HL-60 (cell line): ENCODE measurements around the gene FKBP11.
A peak's percentile ranks its signal among the peaks of the same experiment; 100 is the strongest.

Experiments used
- DNase-seq, 2 experiments: peaks; one replicate each; pipeline ENCODE4 v3.0.0-alpha.2; 2010 to 2020; ENCODE audit warnings: low read depth in 1 of 2, low spot score in 1 of 2
- H3K27ac ChIP-seq: fragments of 250-450 bp; sonication (Bioruptor Pico); replicated peaks from 2 replicates; pipeline ENCODE4 v1.5.1; 2020; ENCODE audit warnings: mild to moderate bottlenecking, moderate library complexity
- H3K27me3 ChIP-seq: fragments of 250-450 bp; sonication (Bioruptor Pico); 2 replicates; pipeline ENCODE4 v1.5.1; 2021; ENCODE audit warnings: mild to moderate bottlenecking, moderate library complexity; ENCODE audit not compliant: insufficient read depth, poor library complexity, severe bottlenecking
- H3K4me3 ChIP-seq: replicated peaks from 2 replicates; pipeline ENCODE4 v1.5.1; 2011; ENCODE audit warnings: mild to moderate bottlenecking, control low read depth, low read length; ENCODE audit not compliant: insufficient read depth
- CTCF ChIP-seq: IDR thresholded peaks from one replicate; pipeline ENCODE4 v1.5.1; 2011; ENCODE audit warnings: low read length, control low read depth, inconsistent platforms; ENCODE audit not compliant: insufficient read depth
- GABPA ChIP-seq: IDR thresholded peaks from 2 replicates; pipeline ENCODE4 v1.6.1; 2012; ENCODE audit warnings: low read depth
- POLR2AphosphoS5 ChIP-seq: IDR thresholded peaks from 2 replicates; pipeline ENCODE4 v1.6.1; 2012; ENCODE audit warnings: low read depth
- REST ChIP-seq: IDR thresholded peaks from 2 replicates; pipeline ENCODE4 v1.6.1; 2012; ENCODE audit warnings: low read depth; ENCODE audit not compliant: insufficient replicate concordance
- SPI1 ChIP-seq: IDR thresholded peaks from 2 replicates; pipeline ENCODE4 v1.6.1; 2012; ENCODE audit warnings: low read depth, mild to moderate bottlenecking, borderline replicate concordance

The FKBP11 gene

GRCh38 chr12:48936379-48936979 is 11.2 kb upstream of the FKBP11 start:
- TF ChIP-seq SPI1: no peak
- peak; percentile 93 for TF ChIP-seq CTCF
- peak in 1 of 2 experiments; percentile 61 for DNase-seq
- H3K4me3 ChIP-seq: no peak overlapping the region

GRCh38 chr12:48934312-48934706 is 9.0 kb upstream of the FKBP11 start:
- TF ChIP-seq SPI1 (peak; percentile 12; the same call in 1 of the 2 replicates), CTCF (no peak), GABPA (no peak)
- DNase-seq: peak in 1 of 2 experiments; percentile 18
- Histone ChIP-seq H3K4me3 (no peak overlapping the region), H3K27me3 (no peaks in the 10 kb centered on the region), H3K27ac (no peak overlapping the region)

More at GRCh38 chr12:48936379-48936979, 11.2 kb upstream of the FKBP11 start:
- Histone ChIP-seq H3K27me3 (no peaks in the 10 kb centered on the region), H3K27ac (no peak overlapping the region)

- Histone ChIP-seq H3K27me3 (no peaks in the 10 kb centered on the region), H3K4me3 (no peak overlapping the region), H3K27ac (no peak overlapping the region)
- DNase-seq: no peak
- TF ChIP-seq POLR2AphosphoS5 (no peak), REST (no peak), SPI1 (no peak), GABPA (no peak), CTCF (no peak)
These were observed 8.5 kb upstream of the FKBP11 start for GRCh38 chr12:48933664-48934311.

GRCh38 chr12:48932878-48933277 is 7.6 kb upstream of the FKBP11 start:
- H3K27me3 ChIP-seq: no peaks in the 10 kb centered on the region
- H3K27ac ChIP-seq: no peak overlapping the region
- TF ChIP-seq POLR2AphosphoS5 (no peak), CTCF (no peak), GABPA (no peak), REST (no peak), SPI1 (no peak)
- DNase-seq: no peak
- H3K4me3 ChIP-seq: no peak overlapping the region
